Upper lobe of left lung (tissue), 4 donors: ENCODE results near the gene TXNRD2.

Experiments
- EP300 ChIP-seq, 4 donors: sonication (generic); formaldehyde crosslinking; IDR thresholded peaks; one replicate each; pipeline ENCODE4 v1.5.1; 2017; ENCODE audit warnings: antibody characterized with exemption in 4 of 4, control low read depth in 2 of 4
- POLR2A ChIP-seq, 4 donors: fragments of 450-650 bp; IDR thresholded peaks; one replicate each; pipeline ENCODE4 v1.5.1; 2016 to 2017; ENCODE audit warnings: antibody characterized with exemption in 4 of 4, mild to moderate bottlenecking in 2 of 4
- POLR2AphosphoS5 ChIP-seq, 2 donors: sonication (generic); formaldehyde crosslinking; IDR thresholded peaks; one replicate each; pipeline ENCODE4 v1.5.1; 2017; ENCODE audit warnings: antibody characterized with exemption in 2 of 2
- TF ChIP-seq, protein P1 (sequence below), 6 experiments: fragments of 450-650 bp in 4 of 6; fragments of 200-600 bp in 2 of 6; sonication (generic) in 2 of 6; IDR thresholded peaks; one replicate each; pipeline ENCODE4 v1.5.1; 2016 to 2019; ENCODE audit warnings: antibody characterized with exemption in 6 of 6

DNA sequence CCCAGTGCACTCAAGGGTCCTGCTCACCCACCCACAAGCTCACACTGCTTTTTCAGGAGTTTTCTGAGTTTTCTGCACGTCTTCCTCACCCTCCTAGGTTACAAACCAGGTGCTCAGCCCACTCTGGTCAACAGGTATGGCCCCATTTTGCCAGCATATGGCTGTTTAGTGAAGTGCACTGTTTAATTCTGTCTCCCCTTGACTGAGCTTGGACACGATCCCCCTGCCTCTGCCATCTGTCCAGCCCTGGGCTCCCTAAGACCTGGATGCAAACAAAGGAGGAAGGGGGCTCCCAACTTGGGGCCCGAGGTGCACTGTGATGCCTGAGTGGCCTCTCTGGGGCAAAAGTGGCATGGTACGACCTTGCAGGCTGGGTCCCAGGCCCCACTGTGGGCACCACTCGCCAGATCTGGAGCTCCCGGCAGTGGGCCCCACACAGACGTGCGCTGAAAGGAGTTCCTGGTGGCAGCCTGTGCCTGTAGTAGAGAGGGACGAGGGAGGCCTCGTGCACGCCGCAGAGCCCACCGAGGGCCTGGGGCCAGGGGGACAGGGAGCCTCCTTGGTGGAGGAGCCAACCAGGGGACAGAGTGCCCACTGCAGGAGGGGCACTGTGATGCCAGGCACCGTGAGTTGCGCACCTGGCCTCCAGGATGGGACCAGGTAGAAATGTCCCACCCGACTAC is 37.3 kb downstream of the TXNRD2 start:
- no peak for TF ChIP-seq POLR2A (IDR thresholded peaks at IDR 0.05)
- TF ChIP-seq EP300 (IDR thresholded peaks at IDR 0.05), result no peak
- TF ChIP-seq, protein P1, sequence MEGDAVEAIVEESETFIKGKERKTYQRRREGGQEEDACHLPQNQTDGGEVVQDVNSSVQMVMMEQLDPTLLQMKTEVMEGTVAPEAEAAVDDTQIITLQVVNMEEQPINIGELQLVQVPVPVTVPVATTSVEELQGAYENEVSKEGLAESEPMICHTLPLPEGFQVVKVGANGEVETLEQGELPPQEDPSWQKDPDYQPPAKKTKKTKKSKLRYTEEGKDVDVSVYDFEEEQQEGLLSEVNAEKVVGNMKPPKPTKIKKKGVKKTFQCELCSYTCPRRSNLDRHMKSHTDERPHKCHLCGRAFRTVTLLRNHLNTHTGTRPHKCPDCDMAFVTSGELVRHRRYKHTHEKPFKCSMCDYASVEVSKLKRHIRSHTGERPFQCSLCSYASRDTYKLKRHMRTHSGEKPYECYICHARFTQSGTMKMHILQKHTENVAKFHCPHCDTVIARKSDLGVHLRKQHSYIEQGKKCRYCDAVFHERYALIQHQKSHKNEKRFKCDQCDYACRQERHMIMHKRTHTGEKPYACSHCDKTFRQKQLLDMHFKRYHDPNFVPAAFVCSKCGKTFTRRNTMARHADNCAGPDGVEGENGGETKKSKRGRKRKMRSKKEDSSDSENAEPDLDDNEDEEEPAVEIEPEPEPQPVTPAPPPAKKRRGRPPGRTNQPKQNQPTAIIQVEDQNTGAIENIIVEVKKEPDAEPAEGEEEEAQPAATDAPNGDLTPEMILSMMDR (IDR thresholded peaks at IDR 0.05), result no peak
- no peak for TF ChIP-seq POLR2AphosphoS5 (IDR thresholded peaks at IDR 0.05)
